Activated CD4-positive, CD25-positive, alpha-beta regulatory T cell treated with anti-CD3 and anti-CD28 coated beads, Interleukin-2, amount 50 U/mL, for 16 hours (primary cell): ENCODE measurements around the gene R3HDML.
A peak's percentile ranks its signal among the peaks of the same experiment; 100 is the strongest.
"Not testable (repeated sequence)": the region's sequence is repeated elsewhere in the genome, so short reads cannot be mapped to it uniquely, and the experiment has no call there.

Experiments used
- DNase-seq: peaks from one replicate; pipeline ENCODE4 v3.0.0-alpha.2; 2020; ENCODE audit warnings: low read depth, low spot score

R3HDML gene, protein sequence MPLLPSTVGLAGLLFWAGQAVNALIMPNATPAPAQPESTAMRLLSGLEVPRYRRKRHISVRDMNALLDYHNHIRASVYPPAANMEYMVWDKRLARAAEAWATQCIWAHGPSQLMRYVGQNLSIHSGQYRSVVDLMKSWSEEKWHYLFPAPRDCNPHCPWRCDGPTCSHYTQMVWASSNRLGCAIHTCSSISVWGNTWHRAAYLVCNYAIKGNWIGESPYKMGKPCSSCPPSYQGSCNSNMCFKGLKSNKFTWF

DNA sequence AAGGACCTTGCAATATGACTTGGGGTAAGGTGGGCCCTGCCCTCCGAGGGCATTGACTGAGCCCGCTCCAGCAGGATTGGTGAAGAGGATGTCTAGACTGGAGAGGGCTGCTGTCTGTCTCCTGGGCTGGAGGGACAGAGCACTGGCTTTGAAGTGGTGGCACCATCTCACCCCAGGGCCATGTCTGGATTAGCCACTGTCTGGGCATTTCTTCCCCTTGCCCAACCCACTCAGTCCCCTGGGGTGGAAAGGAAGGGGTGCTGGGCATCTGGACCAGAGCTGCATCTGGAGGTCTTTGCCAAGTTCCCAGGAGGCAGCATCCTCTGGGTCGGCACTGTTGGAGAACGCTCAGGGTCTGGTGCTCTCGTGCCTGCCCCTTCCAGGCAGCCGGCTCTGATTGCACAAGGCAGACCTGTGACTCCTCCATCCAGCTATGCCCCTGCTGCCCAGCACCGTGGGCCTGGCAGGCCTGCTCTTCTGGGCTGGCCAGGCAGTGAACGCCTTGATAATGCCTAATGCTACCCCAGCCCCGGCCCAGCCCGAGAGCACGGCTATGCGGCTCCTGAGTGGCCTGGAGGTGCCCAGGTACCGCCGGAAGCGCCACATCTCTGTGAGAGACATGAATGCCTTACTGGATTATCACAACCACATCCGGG lies at the start of gene R3HDML:
TSS of gene R3HDML (plus strand) at position 319 of the 656 bp plus-strand sequence. CDS start at position 434, 115 bp downstream.
- DNase-seq = no peak

DNA sequence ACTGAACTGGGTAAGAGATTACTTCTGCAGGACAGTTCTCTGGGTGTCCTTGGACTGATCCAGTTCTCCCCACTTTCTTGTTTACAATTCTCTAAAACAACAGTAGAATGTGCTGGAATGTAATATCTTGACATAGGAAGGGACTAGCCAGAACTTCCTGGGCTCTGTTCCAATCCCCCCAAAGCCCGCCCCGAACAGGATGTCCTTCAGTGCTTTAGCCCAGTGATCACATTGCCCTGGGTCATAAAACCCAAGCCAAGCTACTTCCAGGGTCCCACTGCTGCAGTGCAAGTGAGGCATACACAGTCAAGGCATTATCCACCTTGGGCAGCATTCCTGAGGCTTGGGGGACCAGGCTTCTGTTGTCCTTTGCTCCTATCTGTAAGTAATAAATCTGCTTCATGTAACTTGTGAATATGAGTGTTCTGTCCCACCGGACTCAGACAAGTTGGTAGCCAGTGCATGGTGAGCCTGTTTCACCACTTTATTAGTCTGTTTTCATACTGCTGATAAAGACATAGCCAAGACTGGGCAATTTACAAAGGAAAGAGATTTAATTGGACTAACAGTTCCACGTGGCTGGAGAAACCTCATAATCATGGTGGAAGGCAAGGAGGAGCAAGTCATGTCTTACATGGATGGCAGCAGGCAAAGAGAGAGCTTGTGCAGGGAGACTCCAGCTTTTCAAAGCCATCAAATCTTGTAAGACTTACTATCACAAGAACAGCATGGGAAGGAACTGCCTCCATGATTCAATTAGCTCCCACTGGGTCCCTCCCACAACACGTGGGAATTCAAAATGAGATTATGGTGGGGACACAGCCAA lies 49.4 kb upstream of the R3HDML start:
- DNase-seq = no peak

DNA sequence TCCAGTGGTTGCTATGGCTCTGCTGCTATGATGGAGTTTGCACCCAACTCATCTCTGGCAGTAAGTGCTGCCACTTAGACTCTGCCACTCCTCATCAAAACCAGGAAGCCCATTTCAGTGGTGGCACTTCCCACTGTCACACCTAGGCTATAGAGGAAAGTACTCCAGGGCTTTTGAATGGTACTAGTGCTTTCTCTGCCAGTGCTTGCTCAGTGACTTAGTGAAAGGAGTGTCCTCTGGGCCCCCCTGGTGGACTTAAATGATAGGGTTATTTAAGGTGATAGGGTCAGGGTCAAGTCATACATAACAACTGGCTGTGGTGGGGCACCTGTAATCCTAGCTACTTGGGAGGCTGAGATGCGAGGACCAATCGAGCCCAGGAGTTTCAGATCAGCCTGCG lies 48.6 kb upstream of the R3HDML start:
- DNase-seq = no peak

DNA sequence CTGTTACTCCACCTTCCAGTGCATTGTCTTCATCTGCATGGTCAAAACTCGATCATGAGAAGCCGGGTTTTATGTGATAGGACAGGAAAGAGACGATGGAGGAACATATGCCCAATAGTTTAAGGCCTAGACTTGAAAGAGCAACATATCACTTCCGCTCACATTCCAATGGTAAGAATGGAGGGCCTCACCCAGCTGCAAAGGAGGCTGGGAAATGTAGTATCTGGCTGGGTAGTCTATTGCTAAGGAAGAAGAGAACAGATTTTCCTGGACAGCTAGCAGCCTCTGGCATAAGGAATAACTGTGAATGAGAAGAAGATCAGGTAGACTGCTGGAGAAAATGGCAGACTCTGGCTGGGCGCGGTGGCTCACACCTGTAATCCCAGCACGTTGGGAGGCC lies 45.1 kb upstream of the R3HDML start:
- DNase-seq = no peak

DNA sequence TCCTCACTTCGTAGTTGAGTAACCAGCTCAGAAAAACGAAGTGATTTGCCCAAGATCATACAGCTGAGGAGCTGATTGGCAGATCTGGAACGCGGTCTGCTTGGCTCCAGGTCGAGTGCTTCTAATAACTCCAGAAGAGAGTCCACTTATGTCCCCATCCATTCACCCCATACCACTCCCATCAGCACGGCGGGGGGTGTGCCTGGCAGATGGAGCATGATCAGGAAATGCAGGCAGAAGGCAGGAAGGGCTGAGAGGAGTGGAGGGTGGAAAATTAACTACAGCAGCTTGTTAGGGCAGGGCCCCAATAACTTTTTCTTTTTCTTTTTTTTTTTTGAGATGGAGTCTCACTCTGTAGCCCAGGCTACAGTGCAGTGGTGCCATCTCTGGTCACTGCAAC lies 40.8 kb upstream of the R3HDML start:
- DNase-seq = no peak

DNA sequence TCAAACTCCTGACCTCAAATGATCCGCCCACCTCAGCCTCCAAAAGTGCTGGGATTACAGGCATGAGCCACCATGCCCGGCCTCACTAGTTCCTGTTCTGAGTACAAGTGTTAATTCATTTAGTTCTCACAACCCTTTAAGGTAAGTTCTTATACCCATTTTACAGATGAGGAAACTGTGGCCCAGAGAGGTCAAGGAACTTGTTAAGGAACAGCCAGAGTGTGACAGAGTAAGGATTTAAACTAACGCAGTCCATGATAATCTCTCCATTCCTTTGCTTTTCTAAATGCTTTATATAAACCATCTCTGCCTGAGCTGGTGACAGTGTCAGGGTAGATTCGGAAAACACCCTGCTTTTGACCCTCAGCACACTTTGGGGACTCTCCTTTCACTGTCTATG lies 39.1 kb upstream of the R3HDML start:
- no peak for DNase-seq

DNA sequence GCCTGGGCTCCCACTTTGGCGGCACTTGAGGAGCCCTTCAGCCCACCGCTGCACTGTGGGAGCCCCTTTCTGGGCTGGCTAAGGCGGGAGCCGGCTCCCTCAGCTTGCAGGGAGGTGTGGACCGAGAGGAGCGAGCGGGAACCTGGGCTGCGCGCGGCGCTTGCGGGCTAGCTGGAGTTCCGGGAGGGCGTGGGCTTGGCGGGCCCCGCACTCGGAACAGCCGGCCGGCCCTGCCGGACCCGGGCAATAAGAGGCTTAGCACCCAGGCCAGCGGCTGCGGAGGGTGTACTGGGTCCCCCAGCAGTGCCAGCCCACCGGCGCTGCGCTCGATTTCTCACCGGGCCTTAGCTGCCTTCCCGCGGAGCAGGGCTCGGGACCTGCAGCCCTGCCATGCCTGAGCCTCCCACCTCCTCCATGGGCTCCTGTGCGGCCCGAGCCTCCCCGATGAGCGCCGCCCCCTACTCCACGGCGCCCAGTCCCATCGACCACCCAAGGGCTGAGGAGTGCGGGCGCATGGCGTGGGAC lies 37.8 kb upstream of the R3HDML start:
- DNase-seq = not testable (repeated sequence)

DNA sequence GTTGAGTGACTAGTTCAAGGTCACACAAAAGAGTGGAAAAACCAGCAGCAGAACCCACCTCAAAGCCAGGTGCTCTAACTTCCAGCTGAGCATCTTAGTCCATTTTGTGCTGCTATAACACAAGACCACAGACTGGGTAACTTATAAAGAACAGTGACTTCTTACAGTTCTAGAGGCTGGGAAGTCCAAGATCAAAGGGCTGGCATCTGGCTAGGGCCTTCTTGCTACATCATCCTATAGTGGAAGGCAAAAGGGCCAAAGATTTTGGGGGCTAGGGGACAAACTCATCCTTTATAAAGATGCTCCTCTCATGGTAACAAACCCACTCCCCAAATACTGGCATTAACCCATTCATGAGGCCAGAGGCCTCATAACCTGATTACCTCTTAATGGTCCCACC lies 35.6 kb upstream of the R3HDML start:
- DNase-seq = no peak

DNA sequence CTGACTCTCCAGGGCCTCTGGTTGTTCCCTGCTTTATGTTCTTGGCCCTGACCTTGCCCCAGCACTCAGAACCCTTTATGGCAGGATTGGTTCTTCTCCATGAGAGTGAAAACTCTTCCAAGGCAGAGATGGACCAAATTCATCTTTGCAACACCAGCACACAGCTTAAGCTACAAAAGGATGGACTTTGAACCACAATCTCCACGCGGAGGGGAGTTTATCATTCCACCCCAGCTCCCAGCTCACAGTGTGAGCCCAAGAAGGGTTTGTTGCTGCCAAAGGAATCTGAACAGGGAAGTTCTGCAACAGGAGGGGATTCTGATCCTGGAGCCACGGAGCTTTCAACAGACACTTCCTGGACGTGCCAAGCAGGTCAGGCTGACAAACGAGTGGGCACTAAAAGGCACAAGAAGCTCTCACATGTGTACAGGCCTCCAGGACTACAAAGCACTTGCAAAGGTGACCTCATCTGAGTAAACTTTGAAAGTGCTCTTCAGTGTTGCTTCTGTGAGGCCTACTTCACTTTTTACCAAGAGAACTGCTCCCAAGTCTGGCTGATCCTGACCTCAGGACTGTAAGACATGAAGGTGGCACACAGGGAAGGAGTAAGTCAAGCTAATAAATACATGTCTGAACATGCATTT lies 34.7 kb upstream of the R3HDML start:
- DNase-seq = no peak

DNA sequence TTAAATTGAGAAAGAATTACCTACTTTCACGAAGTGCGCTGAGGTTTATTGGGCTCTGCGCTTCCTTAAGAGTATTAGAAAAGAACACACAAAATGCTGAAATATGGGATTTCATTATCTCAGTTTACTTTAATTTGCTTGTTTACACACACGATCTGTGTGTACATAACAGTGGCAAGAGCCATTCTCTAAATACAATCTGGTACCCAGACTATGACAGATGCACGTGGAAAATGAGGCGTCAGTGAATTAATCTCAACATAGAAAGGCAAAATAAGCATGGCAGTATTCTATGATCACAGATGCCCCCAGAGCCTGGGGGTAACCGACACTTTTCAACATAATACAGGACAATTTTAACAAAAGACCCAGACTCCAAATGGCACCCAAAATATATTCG lies 34.1 kb upstream of the R3HDML start:
- no peak for DNase-seq

DNA sequence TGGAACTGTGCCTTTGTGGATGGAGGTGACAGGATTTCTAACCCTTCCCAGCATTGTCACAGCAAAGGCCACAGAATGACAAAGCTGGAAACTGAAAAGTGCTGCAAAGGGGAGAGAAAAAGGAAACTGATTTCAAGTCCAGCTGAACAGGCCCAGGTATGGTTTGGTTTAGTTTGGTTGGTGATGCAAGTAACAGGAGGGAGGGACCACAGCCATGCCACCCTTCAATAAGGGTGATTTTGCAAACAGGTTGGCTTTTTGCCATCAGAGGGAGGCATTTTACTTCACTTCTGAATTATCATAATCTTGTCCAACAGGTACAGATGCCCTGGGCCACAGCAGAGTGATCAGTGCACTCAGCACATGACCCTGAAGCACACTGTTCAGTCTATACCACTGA lies 32.5 kb upstream of the R3HDML start:
- DNase-seq = no peak

DNA sequence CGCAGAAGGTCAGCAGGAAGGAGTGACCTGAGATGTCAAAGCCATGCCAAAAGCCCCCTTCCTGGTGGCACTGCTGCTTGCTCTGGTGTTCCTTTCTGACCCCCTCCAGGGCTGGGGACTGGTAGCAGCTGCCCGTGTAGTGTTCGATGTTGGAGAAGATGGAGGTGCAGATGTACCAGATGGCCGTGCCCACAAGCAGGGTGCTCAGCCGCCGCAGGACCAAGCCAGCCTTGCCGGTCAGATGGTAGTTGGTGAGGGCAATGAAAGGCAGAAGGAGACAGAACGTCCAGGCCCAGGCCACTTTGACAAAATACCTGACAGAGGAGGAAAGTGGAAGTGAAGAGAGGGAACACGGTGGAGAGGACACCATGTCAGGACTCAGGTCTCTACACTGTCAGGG lies 29.9 kb upstream of the R3HDML start:
- no peak for DNase-seq

DNA sequence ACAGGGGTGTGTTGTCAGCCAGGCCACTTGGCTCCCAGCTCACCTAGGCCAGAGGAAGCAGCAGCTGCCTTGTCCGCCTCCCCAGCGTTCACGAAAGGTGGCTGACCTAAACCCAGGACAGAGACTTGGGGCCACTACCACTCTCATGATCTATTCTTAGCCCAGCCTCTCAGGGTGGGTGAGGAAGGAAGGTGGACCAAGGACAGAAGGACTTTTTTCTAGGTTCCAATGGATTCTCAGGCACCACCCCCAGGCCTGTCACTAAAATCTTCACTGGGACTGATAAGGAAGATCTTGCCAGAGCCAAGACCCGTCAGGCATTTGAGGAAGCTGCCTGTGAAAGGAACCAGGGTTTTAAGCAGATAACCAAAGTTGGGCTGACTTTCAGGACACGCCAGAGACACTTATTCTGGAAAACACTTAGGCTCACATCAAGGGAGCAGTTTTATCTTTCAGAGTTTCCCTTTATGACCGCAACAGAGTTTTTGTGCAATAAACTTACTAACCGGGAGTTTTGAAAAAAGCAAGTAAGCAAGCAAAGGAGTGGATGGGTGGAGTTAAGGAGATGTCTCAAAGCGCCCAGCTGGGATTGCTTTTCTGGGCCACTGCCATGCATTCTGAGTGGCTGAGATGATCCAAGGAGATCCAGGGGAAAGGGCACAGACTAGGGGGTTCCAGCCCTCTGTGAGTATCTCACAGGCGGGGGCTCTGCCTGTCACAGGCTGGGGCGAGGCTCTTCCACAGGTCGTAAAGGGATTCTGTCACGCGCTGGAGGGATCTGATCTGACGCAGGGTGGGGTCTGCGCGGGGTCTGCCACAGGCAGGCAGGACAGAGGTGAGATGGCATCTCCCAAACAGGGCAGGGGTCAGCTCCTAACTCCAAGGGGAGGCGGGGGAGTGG lies 26.8 kb upstream of the R3HDML start:
- no peak for DNase-seq

DNA sequence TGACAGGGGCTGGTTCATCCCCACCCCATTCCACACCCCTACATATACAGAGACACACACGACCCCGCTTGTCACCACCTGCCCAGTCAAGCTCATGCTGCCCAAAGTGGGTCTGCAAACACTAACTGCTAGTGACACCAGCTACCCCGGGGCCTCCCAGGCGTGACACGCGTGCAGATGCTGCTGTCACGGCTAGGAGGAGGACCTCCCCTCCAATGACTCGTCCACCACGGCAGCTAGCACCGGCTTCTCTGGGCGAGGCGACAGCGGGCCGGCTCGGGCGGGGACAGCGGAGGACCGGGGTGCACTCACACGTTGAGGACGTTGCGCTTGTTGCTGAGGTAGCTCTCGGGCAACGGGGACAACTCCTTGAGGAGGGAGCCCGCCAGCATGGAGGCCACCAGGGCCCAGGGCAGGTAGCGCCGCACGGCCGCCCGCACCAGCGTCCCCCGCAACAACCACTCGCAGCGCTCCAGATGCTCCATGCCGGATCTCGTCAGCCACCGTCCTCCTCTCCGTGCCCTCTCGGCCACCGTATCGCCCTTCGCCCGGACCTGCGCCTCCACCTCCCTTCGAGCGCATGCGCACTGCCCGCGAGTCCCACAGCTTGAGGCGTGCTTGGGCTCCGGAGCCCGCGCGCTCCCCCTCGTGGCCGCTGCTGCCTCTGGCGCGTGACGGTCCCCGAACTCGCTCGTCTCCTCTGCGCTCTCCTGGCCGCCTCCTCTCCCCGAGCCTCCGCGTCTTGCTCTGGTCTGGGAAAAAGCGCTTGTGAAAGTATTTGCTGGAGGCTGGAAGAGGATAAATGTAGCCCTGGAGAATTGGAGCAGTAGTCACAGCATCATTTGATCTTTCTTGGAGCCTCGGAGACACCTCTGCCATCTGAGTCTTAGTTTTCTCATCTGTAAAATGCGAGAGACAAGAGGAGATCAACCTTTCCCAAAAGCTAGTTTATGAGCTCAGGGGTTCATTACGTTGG lies 25.9 kb upstream of the R3HDML start, which contains the start of gene FITM2:
TSS of gene FITM2 (minus strand) at position 539 of the 976 bp plus-strand sequence. CDS start at position 485, 54 bp downstream.
- DNase-seq = peak; percentile 96

DNA sequence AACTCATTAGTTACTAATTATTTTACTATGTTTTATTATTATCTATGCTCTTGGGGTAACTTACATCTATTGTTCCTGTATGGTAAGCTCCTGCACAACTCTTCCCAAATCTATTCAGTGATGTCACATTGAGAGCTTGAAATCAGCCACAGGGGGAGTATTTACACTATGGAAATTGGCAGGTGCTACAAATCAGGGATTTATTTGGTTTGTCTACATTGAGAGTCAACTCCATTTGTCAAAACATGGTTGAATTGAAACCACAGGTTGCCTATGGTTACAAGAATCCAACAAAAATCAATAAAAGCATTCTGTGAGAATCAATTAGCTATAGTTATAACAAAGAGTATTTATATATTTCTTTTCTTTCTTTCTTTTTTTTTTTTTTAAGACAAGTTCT lies 22.0 kb upstream of the R3HDML start:
- no peak for DNase-seq

DNA sequence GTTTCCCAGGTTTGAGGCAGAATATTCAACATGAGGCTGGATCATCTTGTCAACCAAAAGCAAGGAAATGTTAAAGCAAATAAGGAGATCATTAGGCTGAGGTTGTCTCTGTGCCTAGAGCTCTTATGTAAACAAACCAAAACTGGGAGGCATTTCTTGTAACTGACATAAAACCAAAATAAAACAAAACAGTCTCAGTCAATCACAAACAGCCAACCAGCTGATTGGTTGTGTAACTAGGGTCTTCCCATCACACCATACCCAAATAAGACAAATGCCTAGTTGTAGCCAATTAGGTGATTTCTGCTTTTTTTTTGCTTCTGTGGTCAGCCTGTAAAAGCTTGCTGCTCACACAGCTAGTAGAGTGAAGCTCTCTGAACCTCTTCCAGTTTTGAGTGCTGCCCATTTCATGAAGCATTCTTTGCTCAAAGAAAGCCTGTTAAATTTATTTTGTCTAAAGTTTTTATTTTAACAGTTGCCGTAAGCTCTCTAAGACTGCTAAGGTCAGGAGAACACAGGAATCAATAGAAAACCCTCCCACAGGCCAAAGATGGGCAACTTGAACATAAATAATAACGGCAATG lies 16.9 kb upstream of the R3HDML start:
- DNase-seq = no peak

DNA sequence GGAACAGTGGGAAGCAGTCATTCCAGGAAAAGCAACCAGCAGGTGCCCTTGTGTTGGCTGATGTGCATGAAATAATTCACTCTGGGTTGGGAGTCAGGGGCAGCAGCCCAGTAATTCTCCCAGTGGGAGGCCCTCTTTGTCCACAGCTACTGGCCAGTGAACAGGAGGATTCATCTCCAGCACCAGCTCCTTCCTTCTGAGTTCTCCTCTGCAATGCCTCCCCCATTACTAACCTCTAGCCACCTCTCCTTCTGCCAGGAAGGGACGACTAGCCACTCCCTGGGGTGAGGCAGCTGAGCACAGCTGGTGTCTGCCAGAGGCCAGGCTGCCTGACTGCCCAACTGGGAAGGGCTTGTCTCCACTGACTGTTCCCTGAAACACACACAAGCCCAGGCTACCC lies 12.5 kb upstream of the R3HDML start:
- DNase-seq = no peak

DNA sequence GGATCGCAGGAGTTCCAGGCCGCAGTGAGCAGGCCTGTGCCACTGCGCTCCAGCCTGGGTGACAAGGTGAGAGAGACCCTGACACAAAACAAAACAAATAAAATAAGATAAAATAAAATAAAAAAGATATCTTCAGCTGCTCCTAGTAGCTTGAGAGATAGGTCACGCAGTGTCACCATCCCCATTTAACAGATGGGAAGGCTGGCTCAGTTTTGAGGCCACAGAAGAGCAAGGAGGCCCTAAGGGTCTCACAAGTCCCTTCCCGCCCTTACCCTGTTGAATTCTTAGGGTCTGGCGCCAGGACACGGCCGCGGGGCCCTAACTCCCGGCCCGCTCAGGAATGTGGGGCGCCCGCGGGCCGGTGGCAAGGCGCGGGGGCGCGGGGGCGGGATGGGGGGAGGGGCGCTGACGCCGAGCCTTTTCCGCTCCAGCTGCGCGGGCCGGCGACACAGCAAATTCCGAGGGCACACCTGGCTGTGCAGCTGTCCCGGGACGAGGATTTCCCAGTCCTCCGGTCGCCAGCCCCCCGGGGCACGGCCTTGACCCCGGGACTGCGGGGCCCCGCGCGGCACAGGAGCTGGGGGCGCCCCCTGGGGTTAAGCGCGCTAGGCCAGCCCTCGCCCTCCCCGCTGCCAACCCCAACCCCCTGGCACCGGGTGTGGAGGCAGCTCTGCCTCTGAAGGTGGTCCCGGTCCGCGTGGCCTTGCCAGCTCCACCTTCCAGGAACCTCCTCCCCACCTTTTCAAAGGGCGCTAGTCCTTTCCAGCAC lies 10.3 kb upstream of the R3HDML start:
- DNase-seq = no peak
